Stomach (tissue), 9 donors: ENCODE results near the gene ZEB1. TPM values are rescaled to one million over a fixed set of nuclear protein-coding genes. Genes with fewer than 3 reads are reported as not detected.

ENCODE experiments used
- DNase-seq, 2 donors: peaks; one replicate each; pipeline versions ENCODE4 v3.0.0 to v3.0.0-alpha.2; 2013 to 2019
- H3K27ac ChIP-seq, 5 donors: fragments of 200-600 bp in 4 of 5; sonication (generic) in 4 of 5; one replicate each; pipeline ENCODE4 v1.5.1; 2013 to 2019; ENCODE audit warnings: mild to moderate bottlenecking in 1 of 5, moderate library complexity in 1 of 5
- H3K27me3 ChIP-seq, 3 donors: fragments of 200-600 bp; sonication (generic); one replicate each; pipeline ENCODE4 v1.5.1; 2017 to 2019; ENCODE audit warnings: mixed run types in 1 of 3
- H3K36me3 ChIP-seq, 4 donors: fragments of 200-600 bp; sonication (generic); 1 replicate in 3 of 4; 2 replicates in 1 of 4; pipeline ENCODE4 v1.5.1; 2016 to 2019
- H3K4me1 ChIP-seq, 4 donors: fragments of 200-600 bp; sonication (generic); one replicate each; pipeline ENCODE4 v1.5.1; 2016 to 2019
- H3K4me3 ChIP-seq, 4 donors: fragments of 200-600 bp; sonication (generic) in 3 of 4; one replicate each; pipeline ENCODE4 v1.5.1; 2016 to 2019; ENCODE audit warnings: mild to moderate bottlenecking in 1 of 4
- H3K9me3 ChIP-seq, 4 donors: fragments of 200-600 bp; sonication (generic); one replicate each; pipeline ENCODE4 v1.5.1; 2016 to 2019
- EP300 ChIP-seq: sonication (generic); formaldehyde crosslinking; IDR thresholded peaks from one replicate; pipeline ENCODE4 v1.6.1; 2017; ENCODE audit warnings: antibody characterized with exemption
- POLR2A ChIP-seq, 4 donors: fragments of 450-650 bp; IDR thresholded peaks; one replicate each; pipeline ENCODE4 v1.6.1; 2016; ENCODE audit warnings: antibody characterized with exemption in 4 of 4, control low read depth in 2 of 4, mild to moderate bottlenecking in 1 of 4, moderate library complexity in 1 of 4
- POLR2AphosphoS5 ChIP-seq, 3 donors: sonication (generic); formaldehyde crosslinking; IDR thresholded peaks; one replicate each; pipeline ENCODE4 v1.6.1; 2016; ENCODE audit warnings: antibody characterized with exemption in 3 of 3
- WGBS, 5 donors: extraction: QIAGEN DNeasy Blood & Tissue Kit in 3 of 5; methylation state at CpG; one replicate each; pipeline versions ENCODE4 v1.1.5 to v1.1.7; 2013 to 2018; 5-methylcytosine and 5-hydroxymethylcytosine counted together
- intact Hi-C: fragments of 100-400 bp; cut with DNase I; formaldehyde crosslinking; loops from one replicate; pipeline ENCODE4 v1.15.1; 2023; ENCODE audit warnings: low total_unique reads
- polyA plus RNA-seq, 3 donors: library from polyadenylated mRNA; stranded (reverse); fragments of 200-250 nt; gene quantifications; one replicate each; pipeline ENCODE4 v1.2.3, GENCODE V29; 2013
- total RNA-seq, 5 donors: library from RNA; depleted of rRNA; stranded (reverse); fragments of >200 nt; gene quantifications; one replicate each; pipeline versions ENCODE4 v1.1.0 to v1.2.3, GENCODE V29; 2014 to 2016
- TF ChIP-seq, protein P1 (sequence below), 7 experiments: fragments of 450-650 bp in 4 of 7; fragments of 200-600 bp in 3 of 7; sonication (generic) in 3 of 7; IDR thresholded peaks; one replicate each; pipeline ENCODE4 v1.5.1; 2016 to 2019; ENCODE audit warnings: antibody characterized with exemption in 7 of 7, control low read depth in 2 of 7, mild to moderate bottlenecking in 1 of 7
- donor health status: healthy with polysubstance abuse.
- donor health status: Bipolar disorder and iron deficiency.
- donor health status: healthy.

ZEB1 gene
- total and polyA plus RNA-seq, 8 donors: 7.6 to 187 (median 31.1) TPM

DNA sequence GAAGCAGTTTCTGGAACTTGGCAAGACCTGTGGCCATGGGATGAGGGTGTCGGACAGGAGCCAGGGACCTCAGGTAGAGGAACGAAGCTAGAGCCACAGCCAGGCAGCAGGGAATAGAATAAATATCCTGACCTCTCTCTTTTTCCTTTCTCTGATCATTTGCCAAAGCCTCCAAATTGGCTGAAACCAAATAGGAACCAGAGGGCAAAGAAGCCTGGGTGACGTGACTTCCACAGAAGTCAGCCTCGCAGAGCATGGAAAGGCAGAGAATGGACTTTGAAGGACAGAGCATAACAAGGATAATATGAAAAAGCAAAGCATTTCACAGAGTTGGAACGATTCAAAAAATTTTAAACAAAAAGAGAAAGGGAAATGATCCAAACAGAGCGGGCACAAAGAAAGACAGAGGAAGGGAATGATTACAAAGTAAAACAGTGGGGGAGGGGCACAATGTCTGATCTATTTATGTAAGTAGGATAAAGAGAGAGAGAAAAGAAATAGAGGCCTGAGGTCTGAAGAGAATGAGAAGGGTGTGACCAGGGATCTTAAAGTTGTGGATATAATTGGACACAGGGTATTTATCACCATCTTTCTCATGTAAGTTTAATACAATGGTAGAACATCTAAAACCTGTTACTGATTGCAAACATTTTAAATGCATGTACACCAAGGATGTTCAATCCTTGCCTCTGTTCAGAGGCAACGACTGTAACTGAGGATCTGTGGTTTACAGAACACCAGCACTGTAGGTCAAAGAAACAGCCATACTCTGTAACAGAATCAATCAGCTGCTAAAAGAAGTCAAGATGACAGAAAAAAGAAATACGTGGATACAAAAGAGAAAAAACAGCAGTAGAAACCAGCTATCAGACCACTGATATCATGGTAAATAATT is 4.5 kb upstream of the ZEB1 start:
- Histone ChIP-seq H3K36me3 (no peaks in the 10 kb centered on the region), H3K27ac (no peak overlapping the region), H3K9me3 (no peaks in the 10 kb centered on the region), H3K4me3 (no peak overlapping the region), H3K4me1 (peaks cover 0 to 13% (median 9%) of the 10 kb centered on the region in 4 donors), H3K27me3 (no peaks in the 10 kb centered on the region)
- TF ChIP-seq POLR2AphosphoS5 (IDR thresholded peaks at IDR 0.05) (no peak), EP300 (no peak), POLR2A (IDR thresholded peaks at IDR 0.05) (no peak)
- TF ChIP-seq, protein P1, sequence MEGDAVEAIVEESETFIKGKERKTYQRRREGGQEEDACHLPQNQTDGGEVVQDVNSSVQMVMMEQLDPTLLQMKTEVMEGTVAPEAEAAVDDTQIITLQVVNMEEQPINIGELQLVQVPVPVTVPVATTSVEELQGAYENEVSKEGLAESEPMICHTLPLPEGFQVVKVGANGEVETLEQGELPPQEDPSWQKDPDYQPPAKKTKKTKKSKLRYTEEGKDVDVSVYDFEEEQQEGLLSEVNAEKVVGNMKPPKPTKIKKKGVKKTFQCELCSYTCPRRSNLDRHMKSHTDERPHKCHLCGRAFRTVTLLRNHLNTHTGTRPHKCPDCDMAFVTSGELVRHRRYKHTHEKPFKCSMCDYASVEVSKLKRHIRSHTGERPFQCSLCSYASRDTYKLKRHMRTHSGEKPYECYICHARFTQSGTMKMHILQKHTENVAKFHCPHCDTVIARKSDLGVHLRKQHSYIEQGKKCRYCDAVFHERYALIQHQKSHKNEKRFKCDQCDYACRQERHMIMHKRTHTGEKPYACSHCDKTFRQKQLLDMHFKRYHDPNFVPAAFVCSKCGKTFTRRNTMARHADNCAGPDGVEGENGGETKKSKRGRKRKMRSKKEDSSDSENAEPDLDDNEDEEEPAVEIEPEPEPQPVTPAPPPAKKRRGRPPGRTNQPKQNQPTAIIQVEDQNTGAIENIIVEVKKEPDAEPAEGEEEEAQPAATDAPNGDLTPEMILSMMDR (IDR thresholded peaks at IDR 0.05): no peak
- no peak for DNase-seq
- WGBS, 5 donors: 57 to 68% (median 65%) methylated on average over 8 of the region's 8 CpGs
- intact Hi-C loops: no loop called here

DNA sequence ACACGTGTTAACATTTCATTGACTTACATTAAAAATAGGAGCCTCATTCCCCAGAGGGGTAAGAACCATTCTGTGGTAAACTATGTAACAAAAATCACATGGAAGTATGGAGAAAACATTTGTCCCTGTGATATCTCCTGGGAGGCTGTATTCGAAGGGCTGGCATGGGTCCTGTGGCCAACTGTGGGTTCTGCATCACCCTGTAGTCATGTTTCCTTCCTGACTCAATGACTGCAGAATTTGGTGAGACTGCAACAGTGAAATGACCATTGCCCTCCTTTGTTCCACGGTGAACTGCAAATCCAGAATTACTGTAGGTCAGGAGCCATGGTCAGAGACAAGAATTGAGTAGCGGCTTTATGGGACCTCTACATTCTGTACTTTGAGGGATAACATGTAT is 3.6 kb upstream of the ZEB1 start:
- Histone ChIP-seq H3K4me1 (peaks cover 0 to 19% (median 16%) of the 10 kb centered on the region in 4 donors), H3K9me3 (no peaks in the 10 kb centered on the region), H3K4me3 (no peak overlapping the region), H3K36me3 (no peaks in the 10 kb centered on the region), H3K27me3 (peaks cover 0 to 7% (median 6%) of the 10 kb centered on the region in 3 donors), H3K27ac (no peak overlapping the region)
- TF ChIP-seq, protein P1 (IDR thresholded peaks at IDR 0.05): no peak
- TF ChIP-seq POLR2A (IDR thresholded peaks at IDR 0.05) (no peak), EP300 (no peak), POLR2AphosphoS5 (IDR thresholded peaks at IDR 0.05) (no peak)
- 70 to 78% (median 76%) methylated on average over 4 of the region's 4 CpGs for WGBS, 5 donors
- DNase-seq: no peak
- intact Hi-C loops: no loop called here

DNA sequence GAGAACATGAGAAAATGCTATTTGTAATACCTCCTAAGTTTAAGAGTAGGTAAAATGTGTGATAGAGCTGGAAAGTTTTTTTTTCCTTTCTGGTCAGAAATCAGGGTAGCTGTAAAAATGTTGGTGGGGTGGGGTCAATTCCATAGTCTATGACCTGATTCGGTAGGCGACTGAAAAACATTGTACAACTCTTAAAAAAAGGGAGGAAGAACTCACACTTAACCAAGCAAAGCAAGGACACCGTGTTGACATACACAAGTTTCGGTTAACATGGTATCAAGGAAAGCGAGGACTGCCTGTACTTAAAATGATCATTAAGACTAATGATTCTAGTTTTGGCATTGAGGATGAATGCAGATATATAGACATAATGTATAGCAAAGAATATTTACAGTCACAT is 1.8 kb upstream of the ZEB1 start:
- H3K27me3 ChIP-seq: peaks cover 0 to 24% (median 15%) of the 10 kb centered on the region in 3 donors
- TF ChIP-seq POLR2A (IDR thresholded peaks at IDR 0.05) (no peak), POLR2AphosphoS5 (IDR thresholded peaks at IDR 0.05) (no peak), EP300 (no peak)
- TF ChIP-seq, protein P1 (IDR thresholded peaks at IDR 0.05): no peak
- peaks cover 0 to 29% (median 28%) of the 10 kb centered on the region in 4 donors for H3K4me1 ChIP-seq
- intact Hi-C loops: no loop called here
- H3K36me3 ChIP-seq: no peaks in the 10 kb centered on the region
- 93 to 96% (median 95%) methylated on average over 5 of the region's 5 CpGs for WGBS, 5 donors
- H3K27ac ChIP-seq: no peak overlapping the region
- DNase-seq: no peak
- no peaks in the 10 kb centered on the region for H3K9me3 ChIP-seq
- H3K4me3 ChIP-seq: no peak overlapping the region

DNA sequence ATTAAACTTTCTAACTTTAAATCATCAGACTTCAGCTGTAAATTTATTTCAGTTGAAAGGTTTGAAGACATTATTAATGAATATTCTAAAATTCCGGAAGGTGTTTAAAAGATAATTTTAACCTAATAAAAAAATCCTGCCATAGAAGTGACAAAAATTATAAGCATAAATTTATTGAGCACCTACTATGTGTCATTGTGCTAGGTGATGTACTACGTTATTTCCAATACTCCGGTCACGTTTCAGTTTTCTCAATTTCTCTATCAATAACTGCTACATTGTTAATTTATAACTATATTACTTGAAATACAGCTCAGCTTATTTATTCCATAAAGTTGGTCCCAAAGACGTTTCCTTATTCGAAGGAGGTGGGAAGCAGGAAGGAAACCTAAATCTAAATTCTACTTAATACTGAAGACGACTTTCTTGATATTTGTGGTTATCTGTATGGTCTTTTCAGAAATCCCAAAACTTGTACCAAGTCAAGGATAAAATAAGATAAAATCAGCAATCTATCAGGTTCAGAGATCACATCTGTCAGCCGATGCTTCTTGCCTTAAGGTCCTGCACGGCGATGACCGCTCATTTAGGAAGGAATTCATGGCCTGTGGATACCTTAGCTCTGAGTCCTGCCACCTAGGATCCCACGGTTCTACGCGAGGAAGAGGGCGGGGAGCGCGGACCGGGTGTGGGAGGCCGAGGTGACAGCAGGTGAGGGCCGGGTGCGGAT is 1.2 kb upstream of the ZEB1 start:
- intact Hi-C loops: no loop called here
- Histone ChIP-seq H3K9me3 (no peaks in the 10 kb centered on the region), H3K27me3 (peaks cover 0 to 26% (median 15%) of the 10 kb centered on the region in 3 donors), H3K4me1 (peaks cover 0 to 35% (median 29%) of the 10 kb centered on the region in 4 donors), H3K27ac (peak overlapping the region; percentile 6 to 99 (median 93)), H3K36me3 (no peaks in the 10 kb centered on the region), H3K4me3 (peak overlapping the region; percentile 78 to 89 (median 86))
- TF ChIP-seq, protein P1 (IDR thresholded peaks at IDR 0.05): no peak
- no peak for TF ChIP-seq EP300
- no peak for TF ChIP-seq POLR2AphosphoS5 (IDR thresholded peaks at IDR 0.05)
- TF ChIP-seq POLR2A (IDR thresholded peaks at IDR 0.05): no peak
- peak in 1 of 2 donors; percentile 64 for DNase-seq
- WGBS, 5 donors: 29 to 36% (median 31%) methylated on average over 15 to 21 of the region's 21 CpGs
